Fibroblast of gingiva (primary cell): ENCODE measurements around the gene GDNF.
"Not testable (repeated sequence)": the region's sequence is repeated elsewhere in the genome, so short reads cannot be mapped to it uniquely, and the experiment has no call there.

Experiments used
- DNase-seq: peaks from one replicate; pipeline ENCODE4 v3.0.0-alpha.2; 2011; ENCODE audit warnings: low read depth

The GDNF gene, protein sequence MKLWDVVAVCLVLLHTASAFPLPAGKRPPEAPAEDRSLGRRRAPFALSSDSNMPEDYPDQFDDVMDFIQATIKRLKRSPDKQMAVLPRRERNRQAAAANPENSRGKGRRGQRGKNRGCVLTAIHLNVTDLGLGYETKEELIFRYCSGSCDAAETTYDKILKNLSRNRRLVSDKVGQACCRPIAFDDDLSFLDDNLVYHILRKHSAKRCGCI

DNA sequence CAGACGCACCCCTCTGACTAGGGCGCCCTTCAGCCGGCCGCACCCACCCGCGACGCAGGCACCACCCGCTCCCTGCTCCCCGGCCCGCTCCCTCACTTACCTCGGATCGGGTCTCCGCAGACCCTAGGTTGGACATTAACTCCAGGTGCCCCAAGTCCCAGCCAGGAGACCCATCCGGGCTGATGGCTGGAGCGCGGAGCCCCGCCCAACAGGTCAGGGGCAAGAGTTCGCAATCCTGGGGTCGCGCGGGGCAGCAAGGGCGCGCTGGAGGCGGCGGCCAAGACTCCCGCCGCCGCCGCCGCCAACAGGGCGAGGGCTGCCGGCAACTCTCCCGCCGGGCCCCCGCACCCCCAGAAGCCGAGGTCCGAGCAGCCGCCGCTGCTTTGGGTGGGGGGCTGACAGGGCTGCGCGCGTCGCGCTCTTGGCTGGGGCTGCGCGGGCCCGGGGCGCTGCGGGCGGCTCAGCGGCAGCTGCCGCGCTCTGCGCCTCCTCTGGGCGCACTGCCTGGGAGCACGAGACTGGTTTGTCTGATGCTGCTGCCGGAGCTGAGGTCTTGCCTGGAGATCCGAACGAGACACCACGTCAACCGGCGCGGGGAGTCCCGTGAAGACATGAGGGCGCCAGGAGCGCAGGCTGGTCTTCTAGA, at the start of gene GDNF:
Gene GDNF (minus strand): TSS at position 635 of the 646 bp plus-strand sequence. CDS start 5,245 bp downstream, outside the sequence.
- peak; percentile 57 for DNase-seq

DNA sequence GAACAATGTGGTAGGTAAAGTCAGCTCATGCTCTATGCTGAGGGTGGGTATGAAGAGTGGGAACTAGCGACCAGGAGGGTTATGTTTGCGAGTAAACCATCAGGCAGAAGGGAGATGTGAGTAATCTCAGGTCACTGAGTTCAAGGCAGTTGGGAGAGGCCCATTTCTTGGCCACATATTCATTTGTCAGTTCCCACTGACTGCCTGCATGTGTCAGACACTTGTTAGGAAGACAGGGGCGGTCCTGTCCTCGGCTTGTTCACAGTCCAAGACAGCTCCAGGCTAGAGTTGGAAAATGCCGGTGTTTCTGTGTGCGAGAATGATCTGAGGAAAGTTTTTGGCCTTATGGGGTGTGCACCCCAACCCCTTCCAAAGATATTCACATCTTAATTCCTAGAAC, 48.6 kb upstream of the GDNF start:
- no peak for DNase-seq

DNA sequence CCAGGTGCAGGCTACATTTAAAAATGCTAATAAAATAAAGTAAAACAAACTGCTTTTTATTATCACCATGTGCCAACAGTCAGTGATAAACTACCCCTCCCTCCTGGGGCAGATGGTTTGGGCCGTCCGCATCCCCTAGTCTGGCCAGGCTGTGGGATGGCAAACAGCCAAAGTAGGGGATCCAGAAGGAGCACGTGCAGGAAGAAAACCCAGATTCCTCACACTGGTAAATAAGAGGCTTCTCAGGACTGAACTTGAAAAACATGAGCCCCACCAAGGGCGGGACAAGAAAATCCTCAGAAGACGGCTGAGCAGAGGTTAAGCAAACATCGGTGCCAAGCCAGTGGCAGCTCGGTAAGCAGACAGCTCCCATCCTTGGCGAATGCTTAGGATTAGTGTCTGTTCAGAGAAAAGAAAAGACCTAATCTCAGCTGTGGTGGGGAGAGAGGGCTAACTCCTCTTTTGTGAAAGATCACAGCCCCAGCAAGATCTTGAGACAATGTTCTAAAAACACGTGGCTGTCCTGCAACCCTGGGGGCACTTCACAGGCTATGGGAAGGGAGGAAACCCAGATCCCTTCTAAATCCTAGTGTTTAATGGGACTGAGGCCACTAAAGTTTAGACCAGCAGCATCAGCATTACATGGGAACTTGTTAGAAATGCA, 46.5 kb upstream of the GDNF start:
- no peak for DNase-seq

DNA sequence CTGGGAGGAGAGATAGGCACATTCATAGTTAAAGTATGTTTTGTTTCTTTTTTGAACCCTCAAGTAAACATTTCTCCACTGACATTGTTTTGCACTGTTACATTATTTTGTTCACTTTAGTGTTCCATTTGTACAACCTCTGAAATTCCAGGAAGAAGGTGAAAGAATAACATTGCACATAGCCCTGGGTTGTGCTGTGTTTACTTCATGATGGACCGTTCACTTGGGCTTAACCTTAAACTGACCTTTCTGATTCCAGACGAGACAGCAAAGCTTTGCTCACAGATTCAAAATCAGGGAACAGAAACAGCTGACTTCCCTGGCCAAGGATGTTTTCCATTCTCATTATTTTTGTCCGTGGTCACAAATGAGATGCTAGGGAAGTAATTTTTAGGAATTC, 42.8 kb upstream of the GDNF start:
- no peak for DNase-seq

DNA sequence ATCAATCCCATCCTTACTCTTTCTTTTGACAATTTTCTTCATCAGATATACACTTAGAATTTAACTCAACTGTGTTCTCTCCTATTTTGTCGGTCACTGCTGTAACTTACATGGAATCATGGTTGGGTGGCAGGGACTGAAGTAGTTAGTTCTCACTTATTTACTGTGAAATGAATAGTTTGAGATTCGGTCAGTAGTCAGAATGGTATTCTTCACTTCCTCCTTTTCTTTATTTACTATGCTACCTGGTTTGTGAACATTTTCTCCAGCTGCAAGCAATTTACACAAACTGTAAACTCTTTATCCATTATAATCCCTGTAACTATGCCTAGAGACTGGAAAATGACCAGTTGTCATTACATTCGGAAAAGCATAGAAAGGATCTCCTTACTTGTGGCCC, 41.5 kb upstream of the GDNF start:
- DNase-seq, result no peak

DNA sequence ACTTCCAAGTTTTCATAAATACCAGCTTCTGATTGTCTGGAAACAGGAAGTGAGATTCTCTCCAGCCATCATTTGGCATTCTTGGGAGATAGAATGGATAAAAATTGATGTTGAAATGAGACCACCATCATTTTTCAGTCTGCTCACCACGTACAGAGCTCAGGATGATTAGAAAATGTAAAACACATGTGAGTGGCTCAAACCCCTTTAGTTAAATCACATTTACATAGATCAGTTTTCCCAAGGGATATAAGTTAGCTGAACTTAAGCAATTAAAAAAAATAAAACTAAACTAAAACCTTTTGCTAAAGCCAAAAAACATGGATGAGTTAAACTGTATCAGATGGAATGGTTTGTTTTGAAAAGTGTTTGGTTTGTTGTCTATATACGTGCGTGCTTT, 37.1 kb upstream of the GDNF start:
- no peak for DNase-seq

DNA sequence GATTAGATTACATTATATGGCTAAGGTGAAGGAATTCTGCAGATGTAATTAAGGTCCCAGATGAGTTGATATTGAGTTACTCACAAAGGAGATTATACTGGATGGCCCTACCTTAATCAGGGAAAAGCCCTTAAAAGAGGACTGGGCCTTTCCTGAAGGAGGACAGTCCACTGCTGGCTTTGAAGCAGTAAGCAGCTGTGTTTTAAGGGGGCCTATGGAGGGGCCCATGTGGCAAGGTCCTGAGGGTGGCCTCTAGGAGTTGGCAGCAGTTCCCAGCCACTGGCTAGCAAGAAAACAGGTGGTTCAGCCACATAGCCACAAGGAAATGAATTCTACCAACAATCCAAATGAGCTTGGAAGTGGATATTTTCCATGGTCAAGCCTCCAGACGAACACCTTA, 36.4 kb upstream of the GDNF start:
- DNase-seq, result no peak

DNA sequence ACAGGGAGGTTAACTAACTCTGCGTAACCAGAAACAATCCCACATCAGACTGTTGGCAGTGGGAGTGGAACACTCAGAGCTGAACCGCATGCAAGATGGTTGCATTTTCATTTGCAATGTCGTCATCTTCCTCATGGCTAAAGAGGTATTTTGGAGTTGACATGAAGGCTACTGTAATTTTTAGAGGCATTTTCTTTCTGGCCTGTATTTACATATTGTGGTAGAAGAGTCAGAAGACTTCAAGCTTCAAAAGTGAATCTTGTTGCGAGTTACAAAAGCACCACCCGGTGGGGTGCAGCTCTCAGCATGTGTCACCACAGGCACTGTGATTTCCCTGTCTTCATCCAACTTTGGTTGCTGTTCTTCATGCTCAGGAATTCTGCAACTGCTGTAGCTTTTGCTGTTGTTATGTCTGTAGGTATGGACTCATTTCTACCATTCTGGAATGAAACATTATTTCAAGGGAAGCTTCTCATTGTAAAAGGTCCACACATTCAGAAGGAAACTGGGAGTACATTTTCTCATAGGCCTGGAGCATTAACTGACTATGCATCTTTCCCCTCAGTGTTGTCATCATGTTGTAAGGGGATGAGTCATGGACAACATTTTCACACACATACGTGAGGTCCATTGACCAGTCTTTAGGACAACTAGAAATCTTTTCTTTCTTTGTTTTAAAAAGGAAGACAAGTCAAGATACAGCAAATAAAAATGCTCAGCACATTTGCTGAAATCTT, 35.4 kb upstream of the GDNF start:
- DNase-seq, result peak; percentile 32

DNA sequence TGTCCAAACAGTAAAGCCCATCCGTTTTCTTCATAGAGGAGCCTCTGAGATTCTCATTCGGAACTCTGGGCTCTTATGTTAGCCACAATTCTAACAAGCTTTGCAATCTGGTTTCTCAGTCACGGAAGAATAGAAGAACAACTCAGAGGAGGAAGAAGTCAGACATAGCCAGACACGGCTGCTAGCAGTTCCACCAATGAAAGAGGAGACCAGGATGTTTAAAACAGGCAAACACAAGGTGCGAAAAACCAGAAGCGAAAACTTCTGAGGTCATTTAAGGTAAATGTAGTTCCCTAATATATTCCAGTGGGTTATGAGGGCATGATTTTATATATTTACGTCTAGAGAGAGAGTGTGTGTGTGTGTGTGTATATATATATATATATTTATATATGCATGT, 34.1 kb upstream of the GDNF start:
- no peak for DNase-seq

DNA sequence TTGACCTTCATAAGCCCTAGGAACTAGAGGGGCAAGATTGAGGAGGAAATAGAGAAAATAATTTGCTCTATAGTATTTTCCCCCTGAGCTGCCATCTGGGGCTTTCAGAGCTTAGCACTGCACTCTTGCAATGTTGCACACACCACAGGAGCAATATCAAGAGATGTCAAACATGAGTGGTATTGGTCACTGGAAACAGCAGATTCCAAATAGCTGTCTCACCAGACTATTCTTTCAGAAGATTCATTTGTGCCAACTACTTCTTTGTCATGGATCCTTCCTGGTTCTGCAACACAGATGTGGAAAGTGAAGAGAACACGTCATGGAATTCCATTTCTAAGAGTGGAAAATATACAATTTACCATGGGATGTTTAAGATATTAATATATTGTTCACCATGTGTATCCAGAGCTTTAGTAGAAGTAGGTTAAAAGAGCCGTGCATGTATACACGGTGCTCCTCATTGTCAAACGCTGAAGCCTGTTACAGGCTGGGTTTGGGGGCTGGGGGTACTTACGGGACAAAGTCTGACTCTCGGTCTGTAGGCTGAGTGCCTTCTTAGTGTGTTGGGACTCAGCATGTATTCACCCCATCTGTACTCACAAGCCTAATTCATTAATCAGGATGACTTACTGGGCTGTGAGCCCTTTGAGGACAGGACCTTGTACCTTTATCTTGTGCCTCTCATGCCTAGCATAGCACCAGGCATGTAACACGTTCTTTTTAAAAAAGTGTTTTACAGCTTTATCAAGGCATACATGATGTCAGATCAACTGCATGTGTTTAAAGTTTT, 31.4 kb upstream of the GDNF start:
- DNase-seq, result peak; percentile 57

DNA sequence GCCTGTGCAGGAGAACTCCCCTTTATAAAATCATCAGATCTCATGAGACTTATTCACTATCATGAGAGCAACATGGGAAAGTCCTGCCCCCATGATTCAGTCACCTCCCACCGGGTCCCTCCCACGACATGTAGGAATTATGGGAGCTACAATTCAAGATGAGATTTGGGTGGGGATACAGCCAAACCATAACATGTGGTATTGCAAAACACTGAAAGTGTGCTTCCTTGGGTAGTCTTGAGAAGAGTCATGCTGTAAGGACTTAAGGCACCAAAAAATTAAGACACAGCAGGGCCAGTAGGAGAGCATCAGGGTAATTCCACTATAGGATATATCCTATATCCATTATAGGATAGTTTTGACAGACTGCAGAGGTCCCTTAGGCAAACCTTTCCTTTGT, 29.4 kb upstream of the GDNF start:
- DNase-seq, result peak; percentile 16

DNA sequence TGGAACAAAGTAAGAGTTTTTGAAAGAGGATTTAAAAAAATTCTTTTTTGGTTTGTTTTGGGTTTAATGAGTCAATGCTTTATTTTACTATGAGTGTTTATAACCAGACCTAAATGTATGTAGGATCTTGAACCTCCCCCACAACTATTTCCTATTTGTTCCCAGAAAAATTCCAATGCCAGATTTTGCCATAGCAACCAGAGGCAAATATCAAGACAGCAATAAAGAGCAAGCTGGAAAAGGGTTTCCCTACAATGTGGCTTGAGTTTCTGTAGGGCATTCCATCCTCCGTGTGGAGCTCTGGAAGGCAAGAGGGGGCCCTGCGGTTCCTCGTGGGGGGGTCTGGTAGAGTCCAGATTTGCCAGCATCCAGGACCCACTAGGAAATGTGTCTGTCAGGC, 27.8 kb upstream of the GDNF start:
- no peak for DNase-seq

DNA sequence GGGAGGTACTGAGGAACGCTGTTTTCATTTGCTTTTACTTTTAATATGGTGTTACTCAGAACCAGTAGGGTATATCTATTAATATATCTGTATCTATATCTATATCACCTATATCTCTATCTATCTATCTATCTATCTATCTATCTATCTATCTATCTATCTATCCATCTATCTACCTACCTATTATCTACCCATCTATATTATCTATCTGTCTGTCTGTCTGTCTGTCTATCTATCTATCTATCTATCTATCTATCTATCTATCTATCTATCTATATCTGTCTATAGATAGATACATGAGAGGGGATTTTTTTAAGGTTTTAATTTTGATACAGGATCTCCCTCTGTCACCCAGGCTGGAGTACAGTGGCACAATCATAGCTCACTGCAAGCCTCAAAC, 23.1 kb upstream of the GDNF start:
- not testable (repeated sequence) for DNase-seq

DNA sequence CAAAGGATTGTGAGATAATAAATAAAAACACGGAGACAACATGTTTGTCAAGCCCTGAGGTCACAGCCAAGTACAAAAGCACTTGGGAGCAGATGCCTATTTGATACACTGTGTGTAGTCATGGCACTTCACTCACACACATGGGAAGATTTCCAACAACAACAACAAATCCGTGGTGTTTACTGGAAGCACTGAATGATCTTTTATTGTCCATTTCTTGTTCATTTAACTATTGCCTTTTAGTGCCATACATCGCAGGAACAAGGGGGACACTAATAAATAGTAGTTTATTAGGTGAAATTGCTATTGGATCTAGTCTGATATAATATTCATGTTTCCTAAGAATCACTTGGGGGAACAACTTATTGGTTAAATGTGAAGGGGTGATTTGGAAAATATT, 20.4 kb upstream of the GDNF start:
- no peak for DNase-seq

DNA sequence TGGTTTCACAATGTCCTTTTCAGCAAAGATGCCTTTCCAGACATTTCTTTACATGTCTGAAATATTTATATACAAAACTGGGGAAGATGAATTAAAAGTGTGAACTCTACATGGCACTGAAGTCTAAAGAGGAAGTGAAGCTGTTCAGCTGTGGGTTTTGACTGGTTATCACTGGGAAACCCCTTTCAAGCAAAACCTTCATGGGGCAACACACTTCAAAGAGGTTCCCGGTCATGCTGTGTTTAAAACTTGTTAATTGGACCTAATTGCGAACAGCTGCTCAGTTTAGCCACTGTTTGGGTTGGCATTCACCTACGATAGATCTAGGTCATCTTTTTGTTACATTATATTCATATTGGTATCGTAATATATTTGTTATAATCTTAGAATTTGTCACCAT, 20.0 kb upstream of the GDNF start:
- no peak for DNase-seq

DNA sequence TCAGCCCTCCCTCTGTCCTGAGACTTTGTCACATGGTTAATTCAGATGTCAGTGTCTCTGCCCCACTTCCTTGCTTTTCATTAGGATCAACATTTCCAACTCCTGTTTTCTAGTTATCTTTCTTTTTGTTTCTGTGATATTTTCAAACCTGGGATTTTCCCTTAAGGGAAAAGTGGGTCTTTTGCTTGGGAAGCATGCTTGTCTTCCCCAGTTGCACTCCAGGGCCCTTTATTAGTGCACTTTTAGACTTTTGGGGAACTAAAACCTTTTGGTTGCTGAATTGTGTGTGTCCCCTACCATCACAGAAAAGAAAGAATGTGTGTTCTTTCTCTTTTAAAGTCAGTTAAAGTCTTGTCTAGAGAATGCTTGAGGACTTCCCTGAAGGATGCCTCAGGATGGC, 18.4 kb upstream of the GDNF start:
- no peak for DNase-seq

DNA sequence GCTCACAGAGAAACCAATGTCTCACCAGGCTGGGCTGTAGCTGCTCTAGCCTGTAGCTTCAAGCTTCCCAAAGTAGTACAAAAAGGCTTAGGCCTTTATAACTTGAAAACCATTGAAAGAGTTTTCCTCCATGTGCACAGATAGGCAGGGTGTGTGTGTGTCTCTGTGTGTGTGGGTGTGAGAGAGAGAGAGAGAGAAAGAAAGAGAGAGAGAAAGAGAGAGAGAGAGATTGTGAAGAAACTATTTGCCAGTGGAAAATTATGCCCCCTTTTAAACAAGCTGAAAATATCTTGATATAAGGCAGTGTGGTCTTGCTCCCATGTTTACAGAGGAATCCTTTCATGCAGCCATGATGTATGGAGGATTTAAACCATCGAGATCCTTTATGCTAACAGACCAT, 17.9 kb upstream of the GDNF start:
- no peak for DNase-seq

DNA sequence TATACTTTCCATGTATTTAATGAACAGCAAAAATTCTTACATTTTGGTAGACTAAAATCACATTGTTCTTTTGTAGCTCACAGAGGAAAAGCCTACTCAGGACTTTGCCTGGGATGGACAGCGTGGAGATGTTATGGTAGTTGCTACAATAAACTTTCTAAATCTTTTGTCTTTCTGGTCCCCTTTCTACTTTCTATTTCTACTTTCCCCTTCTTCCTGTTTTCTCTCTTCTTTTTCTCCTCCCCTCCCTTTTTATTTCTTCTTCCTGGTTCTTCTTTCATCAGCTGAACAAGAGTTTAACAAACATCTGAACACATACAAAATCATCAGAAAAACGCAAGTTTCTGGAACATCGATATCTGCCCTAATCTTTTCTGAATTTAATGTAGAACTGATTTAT, 15.6 kb upstream of the GDNF start:
- DNase-seq, result no peak

DNA sequence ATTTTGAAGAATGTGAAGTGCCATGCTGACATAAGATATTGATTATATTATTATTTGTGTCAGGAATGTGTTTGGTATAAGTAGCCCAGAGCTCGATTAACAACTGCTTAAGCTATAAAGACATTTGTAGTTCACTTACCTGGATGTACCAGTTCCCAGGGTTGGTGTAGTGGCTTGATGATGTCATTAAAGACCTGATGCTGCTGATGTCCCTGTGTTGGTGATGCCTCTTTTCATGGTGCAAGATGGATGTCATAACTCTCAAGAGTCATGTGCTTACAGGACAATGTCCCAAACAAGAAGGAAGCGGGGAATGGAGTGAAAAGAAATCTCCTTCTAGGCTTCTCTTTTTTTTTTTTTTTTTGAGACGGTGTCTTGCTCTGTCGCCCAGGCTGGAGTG, 11.5 kb upstream of the GDNF start:
- no peak for DNase-seq

DNA sequence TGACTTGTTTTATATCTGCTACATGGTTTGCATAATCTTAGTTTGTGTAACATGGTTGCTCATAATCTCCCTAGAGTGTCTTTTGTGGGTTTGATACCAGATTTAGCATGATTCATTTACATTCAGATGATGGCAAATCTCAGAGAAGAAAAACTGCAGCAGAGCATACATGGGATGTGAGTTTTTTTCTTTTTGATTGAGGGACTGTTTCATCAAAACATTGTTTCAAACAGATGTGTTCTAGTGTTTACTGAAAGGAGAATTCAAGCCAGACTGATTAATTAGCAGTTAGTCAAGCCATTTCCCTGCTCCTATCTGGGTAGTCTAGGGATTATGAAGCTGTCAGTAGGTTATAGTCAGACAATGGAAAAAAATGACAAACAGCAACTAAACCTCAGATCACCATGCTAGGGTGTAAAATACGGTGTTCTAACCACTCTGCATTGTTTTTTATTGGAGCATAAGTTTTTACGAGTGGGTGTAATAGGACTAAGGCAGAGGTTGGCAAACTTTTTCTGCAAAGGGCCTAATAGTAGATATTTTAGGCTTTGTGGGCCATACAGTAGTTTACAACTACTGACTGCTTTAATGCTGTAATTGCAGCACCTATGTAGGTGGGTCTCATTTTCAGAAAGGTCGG, 10.5 kb upstream of the GDNF start:
- peak; percentile 43 for DNase-seq

DNA sequence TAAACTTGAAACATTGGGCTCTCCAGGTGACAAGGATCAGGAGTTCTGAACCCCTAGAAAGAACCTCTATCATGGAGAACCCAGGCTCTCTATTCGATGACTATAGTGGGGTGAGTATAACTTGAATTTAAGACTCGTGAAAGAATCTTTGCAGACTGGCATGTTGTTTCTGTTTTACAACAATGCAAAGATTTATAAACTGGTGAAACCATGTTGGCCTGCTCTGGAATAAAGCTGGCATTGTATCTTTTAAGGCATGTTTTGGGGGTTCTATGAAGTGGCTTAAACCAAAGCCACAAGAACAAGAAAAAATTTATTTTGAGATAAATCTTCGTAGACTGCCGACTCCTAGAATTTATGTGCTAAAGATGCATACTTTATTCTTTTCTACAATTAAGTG, 9.8 kb upstream of the GDNF start:
- DNase-seq, result no peak

DNA sequence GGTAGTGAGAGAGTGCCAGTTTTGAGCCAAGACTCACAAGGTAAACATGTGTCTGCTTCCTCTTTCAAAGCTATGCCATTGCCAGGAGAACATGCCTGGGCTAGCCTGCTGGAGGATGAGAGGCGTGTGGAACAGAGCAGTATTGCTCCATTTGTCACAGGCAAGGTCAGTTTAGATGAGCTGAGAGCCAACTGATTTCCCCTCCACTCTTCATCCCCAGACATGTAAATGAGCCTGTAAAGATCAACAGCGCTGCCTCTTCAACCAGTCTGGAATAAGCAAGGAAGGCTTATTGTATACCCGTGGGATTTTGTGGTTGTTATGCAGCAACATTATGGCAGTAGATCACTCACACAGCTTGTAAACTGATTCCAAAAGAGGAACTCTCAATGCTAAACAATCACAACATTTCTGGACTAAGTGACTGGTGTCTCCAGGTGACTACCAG, 8.2 kb upstream of the GDNF start:
- DNase-seq, result peak; percentile 72
